ENCODE data around the gene NPFFR2.

The NPFFR2 gene

GRCh38 chr4:72031868-72032608 is at the start of gene NPFFR2:
Gene NPFFR2 (plus strand): TSS chr4:72032000. CDS start chr4:72128592, 96,592 bp downstream.
- TF ChIP-seq, protein P1, sequence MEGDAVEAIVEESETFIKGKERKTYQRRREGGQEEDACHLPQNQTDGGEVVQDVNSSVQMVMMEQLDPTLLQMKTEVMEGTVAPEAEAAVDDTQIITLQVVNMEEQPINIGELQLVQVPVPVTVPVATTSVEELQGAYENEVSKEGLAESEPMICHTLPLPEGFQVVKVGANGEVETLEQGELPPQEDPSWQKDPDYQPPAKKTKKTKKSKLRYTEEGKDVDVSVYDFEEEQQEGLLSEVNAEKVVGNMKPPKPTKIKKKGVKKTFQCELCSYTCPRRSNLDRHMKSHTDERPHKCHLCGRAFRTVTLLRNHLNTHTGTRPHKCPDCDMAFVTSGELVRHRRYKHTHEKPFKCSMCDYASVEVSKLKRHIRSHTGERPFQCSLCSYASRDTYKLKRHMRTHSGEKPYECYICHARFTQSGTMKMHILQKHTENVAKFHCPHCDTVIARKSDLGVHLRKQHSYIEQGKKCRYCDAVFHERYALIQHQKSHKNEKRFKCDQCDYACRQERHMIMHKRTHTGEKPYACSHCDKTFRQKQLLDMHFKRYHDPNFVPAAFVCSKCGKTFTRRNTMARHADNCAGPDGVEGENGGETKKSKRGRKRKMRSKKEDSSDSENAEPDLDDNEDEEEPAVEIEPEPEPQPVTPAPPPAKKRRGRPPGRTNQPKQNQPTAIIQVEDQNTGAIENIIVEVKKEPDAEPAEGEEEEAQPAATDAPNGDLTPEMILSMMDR (IDR thresholded peaks at IDR 0.05; ENCODE audit: borderline replicate concordance, insufficient read depth, low read depth, low read length) = no peak
- H3K4me3 ChIP-seq (ENCODE audit: low read depth, low read length) = no peak within 1 kb of the TSS

DNA sequence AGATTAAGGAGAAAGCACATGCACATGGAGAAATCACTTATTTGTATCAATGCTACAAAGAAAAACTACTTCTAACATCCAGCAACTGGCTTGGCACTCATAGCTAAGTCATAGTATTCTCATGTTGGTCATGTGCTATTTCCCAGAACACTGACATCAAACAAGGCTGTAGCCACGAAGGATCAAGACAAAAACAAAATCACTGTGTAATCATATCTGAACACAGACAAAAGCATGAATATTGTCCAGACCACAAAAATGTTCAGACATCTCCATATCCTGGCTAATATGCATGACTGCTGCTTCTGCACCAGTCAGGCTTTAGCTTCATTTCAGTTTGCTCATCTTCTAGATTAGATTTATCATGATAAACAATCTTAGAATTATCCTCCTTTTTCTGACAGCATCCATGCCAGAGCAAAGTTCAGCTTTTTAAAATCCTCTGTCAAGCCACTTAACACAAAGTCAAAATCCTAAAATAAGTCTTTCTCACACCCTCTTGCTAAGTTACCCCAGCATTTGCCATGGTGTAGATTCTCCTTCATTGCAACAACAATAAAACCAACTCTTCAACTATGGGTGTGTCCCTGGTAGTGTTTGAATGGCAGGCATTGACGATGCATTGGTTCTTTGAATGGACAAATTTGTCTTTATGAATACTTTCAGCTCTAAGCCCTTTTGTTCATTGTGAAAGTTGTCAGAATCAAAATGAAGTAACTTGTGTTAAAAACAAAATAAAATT is 39.1 kb upstream of the NPFFR2 start:
- TF ChIP-seq, protein P1 (IDR thresholded peaks at IDR 0.05; ENCODE audit: borderline replicate concordance, insufficient read depth, low read depth, low read length) = no peak
- H3K4me3 ChIP-seq (ENCODE audit: low read depth, low read length) = no peak overlapping the region

- H3K4me3 ChIP-seq (ENCODE audit: low read depth, low read length) = no peak overlapping the region
- TF ChIP-seq, protein P1 (IDR thresholded peaks at IDR 0.05; ENCODE audit: borderline replicate concordance, insufficient read depth, low read depth, low read length) = no peak
Observed at GRCh38 chr4:71994559-71994958, 37.2 kb upstream of the NPFFR2 start.

- H3K4me3 ChIP-seq (ENCODE audit: low read depth, low read length) = no peak overlapping the region
- TF ChIP-seq, protein P1 (IDR thresholded peaks at IDR 0.05; ENCODE audit: borderline replicate concordance, insufficient read depth, low read depth, low read length) = no peak
Observed at GRCh38 chr4:71995297-71995696, 36.5 kb upstream of the NPFFR2 start.

DNA sequence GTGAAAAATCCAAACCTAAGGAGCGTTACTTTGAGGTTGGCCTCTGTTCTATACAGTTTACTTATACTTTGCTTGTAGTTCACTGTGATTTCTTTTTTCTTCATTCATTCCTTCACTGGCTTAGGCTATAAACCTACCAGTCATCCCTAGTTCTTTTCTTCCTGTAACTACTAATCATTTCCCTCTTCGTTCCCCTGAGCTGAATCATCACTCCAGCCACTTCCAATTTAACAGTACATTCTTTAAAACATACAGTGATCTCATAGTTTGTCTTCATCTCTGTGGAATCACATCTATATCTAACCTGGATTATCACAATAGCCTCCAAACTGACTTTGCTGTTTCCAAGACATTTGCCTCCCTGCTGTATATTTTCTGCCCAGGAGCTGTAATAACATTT is 25.2 kb upstream of the NPFFR2 start:
- TF ChIP-seq, protein P1 (IDR thresholded peaks at IDR 0.05; ENCODE audit: borderline replicate concordance, insufficient read depth, low read depth, low read length) = no peak
- H3K4me3 ChIP-seq (ENCODE audit: low read depth, low read length) = no peak overlapping the region

GRCh38 chr4:72011906-72012305 is 19.9 kb upstream of the NPFFR2 start:
- TF ChIP-seq, protein P1 (IDR thresholded peaks at IDR 0.05; ENCODE audit: borderline replicate concordance, insufficient read depth, low read depth, low read length) = no peak
- H3K4me3 ChIP-seq (ENCODE audit: low read depth, low read length) = no peak overlapping the region

All from GM12875 (cell line).